GM12878 (cell line): ENCODE measurements around the gene CD48. TPM values are rescaled to one million over a fixed set of nuclear protein-coding genes. Genes with fewer than 3 reads are reported as not detected.
A peak's percentile ranks its signal among the peaks of the same experiment; 100 is the strongest.

Source experiments
- CHD4 ChIP-seq: fragments of 200-600 bp; sonication (generic); IDR thresholded peaks from 2 replicates; pipeline ENCODE4 v1.6.1; 2016; ENCODE audit warnings: mild to moderate bottlenecking
- ETV6 ChIP-seq, 2 experiments: fragments of 450-650 bp in 1 of 2; IDR thresholded peaks in 1 of 2; conservative IDR thresholded peaks in 1 of 2; 2 replicates each; pipeline ENCODE4 v1.6.1; 2014; ENCODE audit warnings: antibody characterized with exemption in 1 of 2, borderline replicate concordance in 1 of 2, low read depth in 1 of 2, mild to moderate bottlenecking in 1 of 2, moderate library complexity in 1 of 2
- GABPA ChIP-seq: IDR thresholded peaks from 2 replicates; pipeline ENCODE4 v1.6.1; 2014; ENCODE audit warnings: antibody characterized with exemption, low read depth, mild to moderate bottlenecking, inconsistent platforms
- IKZF2 ChIP-seq, 2 experiments: fragments of 450-650 bp; IDR thresholded peaks; 2 replicates each; pipeline ENCODE4 v1.6.1; 2017; ENCODE audit warnings: mild to moderate bottlenecking in 2 of 2, moderate library complexity in 2 of 2
- JUNB ChIP-seq: IDR thresholded peaks from 2 replicates; pipeline ENCODE4 v1.6.1; 2016; ENCODE audit warnings: antibody characterized with exemption, mild to moderate bottlenecking
- KAT2A ChIP-seq: conservative IDR thresholded peaks from 2 replicates; pipeline ENCODE4 v1.6.1; 2011; ENCODE audit warnings: low read depth, low read length; ENCODE audit not compliant: control insufficient read depth
- RELA ChIP-seq: fragments of 450-650 bp; IDR thresholded peaks from 2 replicates; pipeline ENCODE4 v1.8.0; 2014; ENCODE audit warnings: borderline replicate concordance; ENCODE audit not compliant: partially characterized antibody
- RFX5 ChIP-seq: IDR thresholded peaks from 2 replicates; pipeline ENCODE4 v1.6.1; 2011; ENCODE audit warnings: low read depth, low read length, improper control_type of control experiment
- SMARCA5 ChIP-seq: fragments of 450-650 bp; IDR thresholded peaks from 2 replicates; pipeline ENCODE4 v1.6.1; 2017; ENCODE audit warnings: mild to moderate bottlenecking
- SREBF2 ChIP-seq: IDR thresholded peaks from 2 replicates; pipeline ENCODE4 v1.6.1; 2012; ENCODE audit warnings: mild to moderate bottlenecking, low read length
- STAT3 ChIP-seq: IDR thresholded peaks from 2 replicates; pipeline ENCODE4 v1.6.1; 2011; ENCODE audit warnings: low read depth, low read length, improper control_type of control experiment
- TARDBP ChIP-seq: IDR thresholded peaks from 2 replicates; pipeline ENCODE4 v1.6.1; 2016; ENCODE audit warnings: borderline replicate concordance
- TBL1XR1 ChIP-seq: IDR thresholded peaks from 2 replicates; pipeline ENCODE4 v1.6.1; 2012; ENCODE audit warnings: low read depth, low read length, improper control_type of control experiment
- TCF3 ChIP-seq: IDR thresholded peaks from 2 replicates; pipeline ENCODE4 v1.6.1; 2012; ENCODE audit warnings: low read depth, mild to moderate bottlenecking, low read length, borderline replicate concordance; ENCODE audit not compliant: insufficient read depth
- TCF7 ChIP-seq: IDR thresholded peaks from 2 replicates; pipeline ENCODE4 v1.6.1; 2014; ENCODE audit warnings: antibody characterized with exemption, borderline replicate concordance
- polyA plus RNA-seq, 11 experiments: library from polyadenylated mRNA; depleted of rRNA in 4 of 11; unstranded in 6 of 11; stranded (reverse) in 5 of 11; fragments of >200 nt; fragmentation: Nextera tagmentation in 4 of 11; fragmentation: Illumina TruSeq in 1 of 11; extraction: Ambion mirVana in 4 of 11; extraction: Trizol in 1 of 11; gene quantifications; 1 replicate in 1 of 11; 2 replicates in 10 of 11; pipeline versions ENCODE4 v1.2.1 to v1.2.3, GENCODE V29; 2011 to 2016; ENCODE audit warnings: inconsistent platforms in 2 of 11, missing spikeins in 2 of 11, low read depth in 1 of 11
- total RNA-seq, 4 experiments: library from RNA; depleted of rRNA in 3 of 4; stranded (reverse); fragments of >200 nt in 3 of 4; fragmentation: Illumina TruSeq in 1 of 4; extraction: Trizol in 1 of 4; gene quantifications; 2 replicates each; pipeline versions ENCODE4 v1.2.1 to v1.2.3, GENCODE V29; 2013 to 2021
- TF ChIP-seq, protein P1 (sequence below): fragments of 150-350 bp; IDR thresholded peaks from 2 replicates; pipeline ENCODE4 v1.6.1; 2016; ENCODE audit warnings: low read depth, low read length
- TF ChIP-seq, protein P2 (sequence below): fragments of 450-650 bp; IDR thresholded peaks from 2 replicates; pipeline ENCODE4 v1.6.1; 2017; ENCODE audit warnings: mild to moderate bottlenecking
- TF ChIP-seq, protein P3 (sequence below): fragments of 450-650 bp; IDR thresholded peaks from 2 replicates; pipeline ENCODE4 v1.6.1; 2017; ENCODE audit warnings: antibody characterized with exemption, mild to moderate bottlenecking, moderate library complexity
- TF ChIP-seq, protein P4 (sequence below): fragments of 450-650 bp; formaldehyde crosslinking; IDR thresholded peaks from 2 replicates; pipeline ENCODE4 v1.4.0; 2020; ENCODE audit warnings: mild to moderate bottlenecking, moderate library complexity

The CD48 gene
- total and polyA plus RNA-seq, 10 of the 15 experiments (the other 5 are each of a cell fraction or from before 2014, with no cell fraction given) = 302 to 1,315 (median 430) TPM

DNA sequence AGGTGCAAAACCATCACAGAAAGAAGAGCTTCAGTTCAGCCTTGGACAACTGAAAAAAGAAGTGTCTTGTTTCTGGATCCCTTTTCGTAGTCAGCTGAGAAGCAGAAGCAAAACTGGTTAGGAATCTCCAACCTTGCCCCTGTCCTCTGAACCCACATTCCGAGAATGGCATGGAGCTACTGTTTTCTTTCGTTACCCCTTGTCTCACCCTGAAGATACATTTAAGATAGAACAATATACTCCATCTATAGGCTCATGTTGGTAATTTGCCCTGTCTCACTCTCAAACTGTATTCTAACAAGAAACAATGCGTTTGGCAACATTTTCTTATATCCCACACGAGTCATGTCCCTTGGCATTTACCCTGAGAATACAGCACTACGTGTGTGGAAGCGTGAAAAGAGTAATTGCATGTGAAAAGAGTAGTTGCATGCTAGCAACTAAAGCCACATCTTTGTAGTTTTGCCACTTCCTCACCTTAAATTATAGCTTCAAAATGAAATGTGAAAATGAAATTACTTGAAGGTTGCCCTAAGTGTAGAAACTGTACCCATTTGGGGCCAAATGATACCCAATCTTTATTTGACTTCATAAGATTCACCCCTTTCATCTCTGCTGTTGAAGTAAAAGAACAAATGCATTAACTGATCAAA, 32.7 kb upstream of the CD48 start (continued):
- TF ChIP-seq, protein P1, sequence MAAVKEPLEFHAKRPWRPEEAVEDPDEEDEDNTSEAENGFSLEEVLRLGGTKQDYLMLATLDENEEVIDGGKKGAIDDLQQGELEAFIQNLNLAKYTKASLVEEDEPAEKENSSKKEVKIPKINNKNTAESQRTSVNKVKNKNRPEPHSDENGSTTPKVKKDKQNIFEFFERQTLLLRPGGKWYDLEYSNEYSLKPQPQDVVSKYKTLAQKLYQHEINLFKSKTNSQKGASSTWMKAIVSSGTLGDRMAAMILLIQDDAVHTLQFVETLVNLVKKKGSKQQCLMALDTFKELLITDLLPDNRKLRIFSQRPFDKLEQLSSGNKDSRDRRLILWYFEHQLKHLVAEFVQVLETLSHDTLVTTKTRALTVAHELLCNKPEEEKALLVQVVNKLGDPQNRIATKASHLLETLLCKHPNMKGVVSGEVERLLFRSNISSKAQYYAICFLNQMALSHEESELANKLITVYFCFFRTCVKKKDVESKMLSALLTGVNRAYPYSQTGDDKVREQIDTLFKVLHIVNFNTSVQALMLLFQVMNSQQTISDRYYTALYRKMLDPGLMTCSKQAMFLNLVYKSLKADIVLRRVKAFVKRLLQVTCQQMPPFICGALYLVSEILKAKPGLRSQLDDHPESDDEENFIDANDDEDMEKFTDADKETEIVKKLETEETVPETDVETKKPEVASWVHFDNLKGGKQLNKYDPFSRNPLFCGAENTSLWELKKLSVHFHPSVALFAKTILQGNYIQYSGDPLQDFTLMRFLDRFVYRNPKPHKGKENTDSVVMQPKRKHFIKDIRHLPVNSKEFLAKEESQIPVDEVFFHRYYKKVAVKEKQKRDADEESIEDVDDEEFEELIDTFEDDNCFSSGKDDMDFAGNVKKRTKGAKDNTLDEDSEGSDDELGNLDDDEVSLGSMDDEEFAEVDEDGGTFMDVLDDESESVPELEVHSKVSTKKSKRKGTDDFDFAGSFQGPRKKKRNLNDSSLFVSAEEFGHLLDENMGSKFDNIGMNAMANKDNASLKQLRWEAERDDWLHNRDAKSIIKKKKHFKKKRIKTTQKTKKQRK = 0 out of 2 replicates have a peak, but pooled peaks have one; percentile 32
- TF ChIP-seq STAT3 = no peak
- no peak for TF ChIP-seq RFX5
- TF ChIP-seq TCF7 = no peak
- TF ChIP-seq, protein P2, sequence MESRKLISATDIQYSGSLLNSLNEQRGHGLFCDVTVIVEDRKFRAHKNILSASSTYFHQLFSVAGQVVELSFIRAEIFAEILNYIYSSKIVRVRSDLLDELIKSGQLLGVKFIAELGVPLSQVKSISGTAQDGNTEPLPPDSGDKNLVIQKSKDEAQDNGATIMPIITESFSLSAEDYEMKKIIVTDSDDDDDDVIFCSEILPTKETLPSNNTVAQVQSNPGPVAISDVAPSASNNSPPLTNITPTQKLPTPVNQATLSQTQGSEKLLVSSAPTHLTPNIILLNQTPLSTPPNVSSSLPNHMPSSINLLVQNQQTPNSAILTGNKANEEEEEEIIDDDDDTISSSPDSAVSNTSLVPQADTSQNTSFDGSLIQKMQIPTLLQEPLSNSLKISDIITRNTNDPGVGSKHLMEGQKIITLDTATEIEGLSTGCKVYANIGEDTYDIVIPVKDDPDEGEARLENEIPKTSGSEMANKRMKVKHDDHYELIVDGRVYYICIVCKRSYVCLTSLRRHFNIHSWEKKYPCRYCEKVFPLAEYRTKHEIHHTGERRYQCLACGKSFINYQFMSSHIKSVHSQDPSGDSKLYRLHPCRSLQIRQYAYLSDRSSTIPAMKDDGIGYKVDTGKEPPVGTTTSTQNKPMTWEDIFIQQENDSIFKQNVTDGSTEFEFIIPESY = no peak
- no peak for TF ChIP-seq ETV6 (conservative IDR thresholded peaks at IDR 0.05 in 1 of 2, IDR thresholded peaks at IDR 0.05 in 1 of 2; ENCODE audit: borderline replicate concordance in 1 of 2, low read depth in 1 of 2)
- TF ChIP-seq JUNB = no peak
- TF ChIP-seq SMARCA5 = 0 out of 2 replicates have a peak, but pooled peaks have one; percentile 60
- peak; percentile 28; the same call in 1 of the 2 replicates for TF ChIP-seq TBL1XR1
- no peak for TF ChIP-seq TARDBP
- no peak for TF ChIP-seq CHD4
- TF ChIP-seq TCF3 = 0 out of 2 replicates have a peak, but pooled peaks have one; percentile 23
- TF ChIP-seq RELA = no peak
- TF ChIP-seq GABPA = no peak
- no peak for TF ChIP-seq SREBF2
- no peak for TF ChIP-seq KAT2A
- TF ChIP-seq IKZF2 (IDR thresholded peaks at IDR 0.05) = peak; percentile 63 to 69; a peak in 3 of 4 replicates
- TF ChIP-seq, protein P3, sequence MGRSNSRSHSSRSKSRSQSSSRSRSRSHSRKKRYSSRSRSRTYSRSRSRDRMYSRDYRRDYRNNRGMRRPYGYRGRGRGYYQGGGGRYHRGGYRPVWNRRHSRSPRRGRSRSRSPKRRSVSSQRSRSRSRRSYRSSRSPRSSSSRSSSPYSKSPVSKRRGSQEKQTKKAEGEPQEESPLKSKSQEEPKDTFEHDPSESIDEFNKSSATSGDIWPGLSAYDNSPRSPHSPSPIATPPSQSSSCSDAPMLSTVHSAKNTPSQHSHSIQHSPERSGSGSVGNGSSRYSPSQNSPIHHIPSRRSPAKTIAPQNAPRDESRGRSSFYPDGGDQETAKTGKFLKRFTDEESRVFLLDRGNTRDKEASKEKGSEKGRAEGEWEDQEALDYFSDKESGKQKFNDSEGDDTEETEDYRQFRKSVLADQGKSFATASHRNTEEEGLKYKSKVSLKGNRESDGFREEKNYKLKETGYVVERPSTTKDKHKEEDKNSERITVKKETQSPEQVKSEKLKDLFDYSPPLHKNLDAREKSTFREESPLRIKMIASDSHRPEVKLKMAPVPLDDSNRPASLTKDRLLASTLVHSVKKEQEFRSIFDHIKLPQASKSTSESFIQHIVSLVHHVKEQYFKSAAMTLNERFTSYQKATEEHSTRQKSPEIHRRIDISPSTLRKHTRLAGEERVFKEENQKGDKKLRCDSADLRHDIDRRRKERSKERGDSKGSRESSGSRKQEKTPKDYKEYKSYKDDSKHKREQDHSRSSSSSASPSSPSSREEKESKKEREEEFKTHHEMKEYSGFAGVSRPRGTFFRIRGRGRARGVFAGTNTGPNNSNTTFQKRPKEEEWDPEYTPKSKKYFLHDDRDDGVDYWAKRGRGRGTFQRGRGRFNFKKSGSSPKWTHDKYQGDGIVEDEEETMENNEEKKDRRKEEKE = no peak
- TF ChIP-seq, protein P4, sequence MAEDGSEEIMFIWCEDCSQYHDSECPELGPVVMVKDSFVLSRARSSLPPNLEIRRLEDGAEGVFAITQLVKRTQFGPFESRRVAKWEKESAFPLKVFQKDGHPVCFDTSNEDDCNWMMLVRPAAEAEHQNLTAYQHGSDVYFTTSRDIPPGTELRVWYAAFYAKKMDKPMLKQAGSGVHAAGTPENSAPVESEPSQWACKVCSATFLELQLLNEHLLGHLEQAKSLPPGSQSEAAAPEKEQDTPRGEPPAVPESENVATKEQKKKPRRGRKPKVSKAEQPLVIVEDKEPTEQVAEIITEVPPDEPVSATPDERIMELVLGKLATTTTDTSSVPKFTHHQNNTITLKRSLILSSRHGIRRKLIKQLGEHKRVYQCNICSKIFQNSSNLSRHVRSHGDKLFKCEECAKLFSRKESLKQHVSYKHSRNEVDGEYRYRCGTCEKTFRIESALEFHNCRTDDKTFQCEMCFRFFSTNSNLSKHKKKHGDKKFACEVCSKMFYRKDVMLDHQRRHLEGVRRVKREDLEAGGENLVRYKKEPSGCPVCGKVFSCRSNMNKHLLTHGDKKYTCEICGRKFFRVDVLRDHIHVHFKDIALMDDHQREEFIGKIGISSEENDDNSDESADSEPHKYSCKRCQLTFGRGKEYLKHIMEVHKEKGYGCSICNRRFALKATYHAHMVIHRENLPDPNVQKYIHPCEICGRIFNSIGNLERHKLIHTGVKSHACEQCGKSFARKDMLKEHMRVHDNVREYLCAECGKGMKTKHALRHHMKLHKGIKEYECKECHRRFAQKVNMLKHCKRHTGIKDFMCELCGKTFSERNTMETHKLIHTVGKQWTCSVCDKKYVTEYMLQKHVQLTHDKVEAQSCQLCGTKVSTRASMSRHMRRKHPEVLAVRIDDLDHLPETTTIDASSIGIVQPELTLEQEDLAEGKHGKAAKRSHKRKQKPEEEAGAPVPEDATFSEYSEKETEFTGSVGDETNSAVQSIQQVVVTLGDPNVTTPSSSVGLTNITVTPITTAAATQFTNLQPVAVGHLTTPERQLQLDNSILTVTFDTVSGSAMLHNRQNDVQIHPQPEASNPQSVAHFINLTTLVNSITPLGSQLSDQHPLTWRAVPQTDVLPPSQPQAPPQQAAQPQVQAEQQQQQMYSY (CRISPR knock-in tag) = no peak
